GM10248 (cell line): ENCODE results near the gene FHIT.

Source experiments
- CTCF ChIA-PET: fragments of 300-600 bp; sonication (Branson Sonifier 250); formaldehyde crosslinking; extraction: SDS; loops from one replicate; lab custom pipeline; 2021; ENCODE audit warnings: antibody characterized with exemption; lab: Yijun Ruan, JAX
- POLR2A ChIA-PET: fragments of 350-650 bp; sonication (Branson Sonifier 250); formaldehyde crosslinking; extraction: SDS; loops from one replicate; lab custom pipeline; 2020; ENCODE audit warnings: antibody characterized with exemption; lab: Yijun Ruan, JAX
- DNase-seq: peaks from one replicate; pipeline ENCODE4 v3.0.0; 2012; ENCODE audit errors: extremely low spot score
- TF ChIP-seq, protein P1 (sequence below): IDR thresholded peaks from 2 replicates; pipeline ENCODE4 v1.5.1; 2012; ENCODE audit warnings: mild to moderate bottlenecking, low read depth; ENCODE audit errors: extremely low read depth, missing control alignments, control extremely low read depth

Gene FHIT

DNA sequence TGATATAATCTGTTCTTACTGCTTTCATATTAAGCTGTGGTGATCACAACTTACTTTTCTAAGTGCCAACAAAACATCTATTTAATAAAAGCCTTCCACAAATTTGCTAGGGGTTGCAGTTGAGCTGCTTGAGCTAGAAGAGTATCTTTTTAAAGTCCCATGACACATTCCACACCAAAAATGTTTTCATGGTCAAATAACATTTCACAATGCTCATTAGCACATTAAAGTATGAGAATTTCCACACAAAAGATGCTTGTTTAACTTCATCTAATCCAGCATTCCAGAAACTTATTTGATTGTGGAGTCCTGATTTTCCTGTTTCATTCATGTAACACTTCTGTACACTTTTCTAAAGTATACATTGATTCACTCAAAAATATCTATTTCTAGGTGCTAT lies 1325.3 kb downstream of the FHIT start:
- TF ChIP-seq, protein P1, sequence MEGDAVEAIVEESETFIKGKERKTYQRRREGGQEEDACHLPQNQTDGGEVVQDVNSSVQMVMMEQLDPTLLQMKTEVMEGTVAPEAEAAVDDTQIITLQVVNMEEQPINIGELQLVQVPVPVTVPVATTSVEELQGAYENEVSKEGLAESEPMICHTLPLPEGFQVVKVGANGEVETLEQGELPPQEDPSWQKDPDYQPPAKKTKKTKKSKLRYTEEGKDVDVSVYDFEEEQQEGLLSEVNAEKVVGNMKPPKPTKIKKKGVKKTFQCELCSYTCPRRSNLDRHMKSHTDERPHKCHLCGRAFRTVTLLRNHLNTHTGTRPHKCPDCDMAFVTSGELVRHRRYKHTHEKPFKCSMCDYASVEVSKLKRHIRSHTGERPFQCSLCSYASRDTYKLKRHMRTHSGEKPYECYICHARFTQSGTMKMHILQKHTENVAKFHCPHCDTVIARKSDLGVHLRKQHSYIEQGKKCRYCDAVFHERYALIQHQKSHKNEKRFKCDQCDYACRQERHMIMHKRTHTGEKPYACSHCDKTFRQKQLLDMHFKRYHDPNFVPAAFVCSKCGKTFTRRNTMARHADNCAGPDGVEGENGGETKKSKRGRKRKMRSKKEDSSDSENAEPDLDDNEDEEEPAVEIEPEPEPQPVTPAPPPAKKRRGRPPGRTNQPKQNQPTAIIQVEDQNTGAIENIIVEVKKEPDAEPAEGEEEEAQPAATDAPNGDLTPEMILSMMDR, result no peak
- ChIA-PET CTCF (interaction anchor here (1.3 kb wide), 1 partner anchor 9 kb away, joined by 5 read pairs; no protein-coding TSS in a partner anchor), POLR2A (no interaction called here)
- no peak for DNase-seq

DNA sequence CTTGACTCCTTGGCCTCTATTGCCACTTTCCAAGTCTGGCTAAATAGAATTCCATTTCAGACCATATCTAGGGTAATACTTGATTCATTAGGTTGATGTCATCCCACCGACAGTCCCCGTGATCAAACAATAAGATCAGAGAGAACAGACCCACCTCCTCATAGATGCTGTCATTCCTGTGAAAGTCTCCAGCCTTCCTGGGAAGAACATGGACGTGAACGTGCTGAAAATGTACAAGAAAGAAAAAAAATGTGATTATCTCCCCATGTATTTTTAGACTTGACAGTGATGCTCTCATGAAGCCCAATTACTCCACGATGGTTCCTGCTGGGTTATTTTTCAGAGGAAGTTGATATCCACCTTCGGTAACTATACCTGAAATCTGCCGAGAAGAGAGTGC lies 1329.1 kb downstream of the FHIT start:
- ChIA-PET CTCF (no interaction called here), POLR2A (no interaction called here)
- DNase-seq, result no peak
- TF ChIP-seq, protein P1, result no peak

- ChIA-PET POLR2A (no interaction called here), CTCF (no interaction called here)
- TF ChIP-seq, protein P1, result no peak
- no peak for DNase-seq
Observed at GRCh38 chr3:59920822-59921221, 1330.4 kb downstream of the FHIT start.

DNA sequence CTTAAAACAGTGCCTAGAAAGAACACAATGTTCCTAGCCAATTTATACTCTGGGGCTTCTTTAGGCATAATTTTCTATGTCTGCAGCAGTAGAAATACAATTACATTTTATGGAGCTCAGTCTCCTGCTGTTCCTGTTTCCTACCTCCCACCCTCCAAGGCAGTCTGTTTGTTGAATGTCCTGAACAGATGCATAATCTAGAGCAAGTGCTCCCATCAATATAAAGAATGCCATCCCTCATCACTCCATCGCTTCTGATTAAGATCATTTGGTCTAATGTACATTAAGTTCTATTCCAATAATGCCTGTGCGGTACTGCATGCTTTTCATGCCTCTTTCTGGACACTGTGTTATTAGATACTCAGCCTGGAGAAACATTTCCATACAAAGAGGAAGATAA lies 1331.7 kb downstream of the FHIT start:
- POLR2A ChIA-PET, result no interaction called here
- CTCF ChIA-PET, result no interaction called here
- TF ChIP-seq, protein P1, result no peak
- DNase-seq, result no peak

DNA sequence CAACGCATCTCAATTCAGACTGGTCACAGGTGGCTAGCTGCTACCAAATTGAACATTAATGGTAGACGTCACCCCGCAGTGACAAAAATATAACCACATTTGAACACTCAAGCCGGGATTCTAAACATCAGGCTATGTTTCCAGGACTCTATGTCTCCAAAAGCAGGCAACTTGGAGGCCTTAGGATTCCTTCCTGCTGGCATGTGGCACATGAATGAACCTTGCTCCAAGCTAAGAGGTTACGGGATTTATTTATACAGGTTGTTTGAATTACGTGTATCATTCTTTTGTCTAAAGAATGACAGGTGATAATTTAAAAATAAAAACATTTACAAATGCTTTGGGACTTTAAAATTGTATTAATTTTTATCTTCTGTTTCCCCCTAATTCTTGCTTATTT lies 1337.0 kb downstream of the FHIT start:
- no peak for DNase-seq
- ChIA-PET CTCF (interaction anchor here (1.1 kb wide), 1 partner anchor 18 kb away, joined by 3 read pairs; no protein-coding TSS in a partner anchor), POLR2A (no interaction called here)
- TF ChIP-seq, protein P1, result no peak

- no peak for DNase-seq
- CTCF ChIA-PET, result interaction anchor here (1.1 kb wide), 1 partner anchor 18 kb away, joined by 3 read pairs; no protein-coding TSS in a partner anchor
- POLR2A ChIA-PET, result no interaction called here
- TF ChIP-seq, protein P1, result no peak
Observed at GRCh38 chr3:59913645-59914044, 1337.6 kb downstream of the FHIT start.
